Panc1 (cell line): ENCODE measurements around the gene SUMF2.

ENCODE experiments used
- POLR2AphosphoS5 ChIP-seq: IDR thresholded peaks from 2 replicates; pipeline ENCODE4 v1.6.1; 2012; ENCODE audit warnings: mild to moderate bottlenecking, low read depth, low read length, moderate library complexity
- TF ChIP-seq, protein P1 (sequence below): fragments of 450-650 bp; IDR thresholded peaks from 2 replicates; pipeline ENCODE4 v1.5.1; 2017; ENCODE audit warnings: mild to moderate bottlenecking

DNA sequence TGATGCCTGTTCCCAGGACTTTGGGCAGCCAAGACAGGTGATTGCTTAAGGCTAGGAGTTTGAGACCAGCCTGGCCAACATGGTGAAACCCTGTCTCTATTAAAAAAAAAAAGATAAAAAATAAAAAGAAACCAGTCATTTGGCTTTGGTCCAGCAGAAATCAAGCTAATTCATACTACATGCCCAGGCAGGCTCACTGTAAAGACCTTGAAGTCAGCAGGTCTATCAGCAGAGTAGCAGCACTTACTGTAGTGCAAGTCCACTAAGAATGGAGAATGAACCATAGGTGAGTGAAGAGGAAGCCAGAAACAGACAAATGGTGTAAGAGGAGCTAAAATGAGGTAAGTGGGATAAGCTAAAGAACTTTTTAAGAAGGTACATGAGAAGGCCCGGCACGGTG, 37.5 kb upstream of the SUMF2 start:
- TF ChIP-seq, protein P1, sequence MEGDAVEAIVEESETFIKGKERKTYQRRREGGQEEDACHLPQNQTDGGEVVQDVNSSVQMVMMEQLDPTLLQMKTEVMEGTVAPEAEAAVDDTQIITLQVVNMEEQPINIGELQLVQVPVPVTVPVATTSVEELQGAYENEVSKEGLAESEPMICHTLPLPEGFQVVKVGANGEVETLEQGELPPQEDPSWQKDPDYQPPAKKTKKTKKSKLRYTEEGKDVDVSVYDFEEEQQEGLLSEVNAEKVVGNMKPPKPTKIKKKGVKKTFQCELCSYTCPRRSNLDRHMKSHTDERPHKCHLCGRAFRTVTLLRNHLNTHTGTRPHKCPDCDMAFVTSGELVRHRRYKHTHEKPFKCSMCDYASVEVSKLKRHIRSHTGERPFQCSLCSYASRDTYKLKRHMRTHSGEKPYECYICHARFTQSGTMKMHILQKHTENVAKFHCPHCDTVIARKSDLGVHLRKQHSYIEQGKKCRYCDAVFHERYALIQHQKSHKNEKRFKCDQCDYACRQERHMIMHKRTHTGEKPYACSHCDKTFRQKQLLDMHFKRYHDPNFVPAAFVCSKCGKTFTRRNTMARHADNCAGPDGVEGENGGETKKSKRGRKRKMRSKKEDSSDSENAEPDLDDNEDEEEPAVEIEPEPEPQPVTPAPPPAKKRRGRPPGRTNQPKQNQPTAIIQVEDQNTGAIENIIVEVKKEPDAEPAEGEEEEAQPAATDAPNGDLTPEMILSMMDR: no peak
- no peak for TF ChIP-seq POLR2AphosphoS5
